ENCODE data around the gene FOXK1. TPM values are rescaled to one million over a fixed set of nuclear protein-coding genes. Genes with fewer than 3 reads are reported as not detected.
A peak's percentile ranks its signal among the peaks of the same experiment; 100 is the strongest.

FOXK1 gene
- total and polyA plus RNA-seq, 12 donors = 4.8 to 63.1 (median 36.1) TPM

- DNase-seq = peak in 6 of 7 donors; percentile 71 to 85 (median 77)
- Histone ChIP-seq H3K27me3 (no peaks in the 10 kb centered on the region), H3K4me1 (replicated peaks in 1 of 2) (peaks cover 16 to 29% of the 10 kb centered on the region in 2 donors), H3K36me3 (replicated peaks in 1 of 2) (peaks cover 0 to 26% of the 10 kb centered on the region in 2 donors), H3K4me3 (peak overlapping the region in 1 of 4 donors; percentile 14), H3K27ac (peak overlapping the region; percentile 42 to 79 (median 67)), H3K9me3 (replicated peaks in 1 of 3) (no peaks in the 10 kb centered on the region)
- intact Hi-C loops (cut with DNase I) = no loop called here
- peak in 1 of 2 donors; percentile 20 for TF ChIP-seq POLR2A (IDR thresholded peaks at IDR 0.05)
- TF ChIP-seq, protein P1, sequence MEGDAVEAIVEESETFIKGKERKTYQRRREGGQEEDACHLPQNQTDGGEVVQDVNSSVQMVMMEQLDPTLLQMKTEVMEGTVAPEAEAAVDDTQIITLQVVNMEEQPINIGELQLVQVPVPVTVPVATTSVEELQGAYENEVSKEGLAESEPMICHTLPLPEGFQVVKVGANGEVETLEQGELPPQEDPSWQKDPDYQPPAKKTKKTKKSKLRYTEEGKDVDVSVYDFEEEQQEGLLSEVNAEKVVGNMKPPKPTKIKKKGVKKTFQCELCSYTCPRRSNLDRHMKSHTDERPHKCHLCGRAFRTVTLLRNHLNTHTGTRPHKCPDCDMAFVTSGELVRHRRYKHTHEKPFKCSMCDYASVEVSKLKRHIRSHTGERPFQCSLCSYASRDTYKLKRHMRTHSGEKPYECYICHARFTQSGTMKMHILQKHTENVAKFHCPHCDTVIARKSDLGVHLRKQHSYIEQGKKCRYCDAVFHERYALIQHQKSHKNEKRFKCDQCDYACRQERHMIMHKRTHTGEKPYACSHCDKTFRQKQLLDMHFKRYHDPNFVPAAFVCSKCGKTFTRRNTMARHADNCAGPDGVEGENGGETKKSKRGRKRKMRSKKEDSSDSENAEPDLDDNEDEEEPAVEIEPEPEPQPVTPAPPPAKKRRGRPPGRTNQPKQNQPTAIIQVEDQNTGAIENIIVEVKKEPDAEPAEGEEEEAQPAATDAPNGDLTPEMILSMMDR (IDR thresholded peaks at IDR 0.05) = no peak
- WGBS, 4 donors = 21 to 31% (median 24%) methylated on average over 18 to 23 of the region's 23 CpGs
Observed at GRCh38 chr7:4738711-4739527, 56.8 kb downstream of the FOXK1 start.

- WGBS, 4 donors = 29 to 51% (median 38%) methylated on average over 13 to 16 of the region's 16 CpGs
- intact Hi-C loops (cut with DNase I) = no loop called here
Observed at GRCh38 chr7:4739528-4739992, 57.5 kb downstream of the FOXK1 start.

DNA sequence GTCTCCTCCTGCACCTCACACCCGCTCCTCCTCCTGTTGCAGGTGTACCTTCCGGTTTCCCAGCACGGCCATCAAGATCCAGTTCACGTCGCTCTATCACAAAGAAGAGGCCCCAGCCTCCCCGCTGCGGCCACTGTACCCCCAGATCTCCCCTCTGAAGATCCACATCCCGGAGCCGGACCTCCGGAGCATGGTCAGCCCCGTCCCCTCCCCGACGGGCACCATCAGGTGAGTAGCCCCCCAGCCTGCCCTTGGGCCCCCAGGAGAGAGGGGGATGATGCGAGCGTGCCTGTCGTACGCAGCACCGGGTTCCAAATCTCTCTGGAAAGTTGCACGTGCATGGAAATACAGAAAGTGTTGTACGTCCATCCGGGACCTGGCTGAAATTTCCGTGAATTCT, 58.7 kb downstream of the FOXK1 start:
- Histone ChIP-seq H3K27ac (no peak overlapping the region), H3K4me3 (no peak overlapping the region), H3K4me1 (replicated peaks in 1 of 2) (peaks cover 28 to 43% of the 10 kb centered on the region in 2 donors), H3K9me3 (replicated peaks in 1 of 3) (no peaks in the 10 kb centered on the region), H3K27me3 (no peaks in the 10 kb centered on the region), H3K36me3 (replicated peaks in 1 of 2) (peaks cover 0 to 26% of the 10 kb centered on the region in 2 donors)
- intact Hi-C loops (cut with DNase I) = no loop called here
- 90 to 96% (median 95%) methylated on average over 15 to 22 of the region's 22 CpGs for WGBS, 4 donors
- no peak for DNase-seq
- no peak for TF ChIP-seq POLR2A (IDR thresholded peaks at IDR 0.05)
- TF ChIP-seq, protein P1 (IDR thresholded peaks at IDR 0.05) = no peak

More at GRCh38 chr7:4739528-4739992, 57.5 kb downstream of the FOXK1 start:
- Histone ChIP-seq H3K4me3 (peak overlapping the region in 1 of 4 donors; percentile 14), H3K36me3 (replicated peaks in 1 of 2) (peaks cover 0 to 26% of the 10 kb centered on the region in 2 donors), H3K9me3 (replicated peaks in 1 of 3) (no peaks in the 10 kb centered on the region), H3K27me3 (no peaks in the 10 kb centered on the region), H3K27ac (peak overlapping the region; percentile 42 to 79 (median 67)), H3K4me1 (replicated peaks in 1 of 2) (peaks cover 23 to 32% of the 10 kb centered on the region in 2 donors)
- peak in 5 of 7 donors; percentile 42 to 78 (median 66) for DNase-seq
- TF ChIP-seq, protein P1 (IDR thresholded peaks at IDR 0.05) = peak; percentile 17 to 60 (median 46)
- TF ChIP-seq POLR2A (IDR thresholded peaks at IDR 0.05) = peak in 1 of 2 donors; percentile 25

- intact Hi-C loops (cut with DNase I) = no loop called here
- peak overlapping the region in 2 of 5 donors; percentile 60 to 88 for H3K27ac ChIP-seq
- WGBS, 4 donors = 90 to 95% (median 94%) methylated on average over 23 of the region's 23 CpGs
- DNase-seq = no peak
- no peaks in the 10 kb centered on the region for H3K27me3 ChIP-seq
- no peak overlapping the region for H3K4me3 ChIP-seq
- peaks cover 39 to 52% of the 10 kb centered on the region in 2 donors for H3K4me1 ChIP-seq (replicated peaks in 1 of 2)
- H3K9me3 ChIP-seq (replicated peaks in 1 of 3) = no peaks in the 10 kb centered on the region
- TF ChIP-seq, protein P1 (IDR thresholded peaks at IDR 0.05) = no peak
- no peak for TF ChIP-seq POLR2A (IDR thresholded peaks at IDR 0.05)
- H3K36me3 ChIP-seq (replicated peaks in 1 of 2) = peaks cover 0 to 26% of the 10 kb centered on the region in 2 donors
Observed at GRCh38 chr7:4742051-4742573, 60.0 kb downstream of the FOXK1 start.

Measured in adrenal gland (tissue), 12 donors.